GM15510 (cell line): ENCODE data around the gene HOMER2.

Source experiments
- POLR2A ChIP-seq: IDR thresholded peaks from 3 replicates; pipeline ENCODE4 v1.6.1; 2011; ENCODE audit warnings: borderline replicate concordance; ENCODE audit not compliant: insufficient read length; ENCODE audit errors: extremely low read depth

HOMER2 gene

DNA sequence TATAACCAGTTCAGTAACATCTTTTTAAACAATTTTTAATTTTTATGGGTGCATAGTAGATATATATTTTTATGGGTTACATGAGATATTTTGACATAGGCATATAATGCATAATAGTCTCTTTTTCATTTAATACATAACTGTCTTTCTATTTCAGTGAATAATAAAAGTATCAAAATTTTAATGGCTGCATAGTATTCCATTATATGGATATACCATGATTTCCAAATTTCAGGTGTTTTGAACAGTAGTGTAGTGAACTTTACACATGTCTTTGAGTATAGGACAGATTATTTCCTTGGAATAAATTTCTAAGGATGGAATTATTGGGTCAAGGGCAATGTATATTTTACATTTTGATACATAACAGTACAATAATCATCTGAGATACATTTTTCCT is 132.4 kb downstream of the HOMER2 start:
- TF ChIP-seq POLR2A, result no peak

DNA sequence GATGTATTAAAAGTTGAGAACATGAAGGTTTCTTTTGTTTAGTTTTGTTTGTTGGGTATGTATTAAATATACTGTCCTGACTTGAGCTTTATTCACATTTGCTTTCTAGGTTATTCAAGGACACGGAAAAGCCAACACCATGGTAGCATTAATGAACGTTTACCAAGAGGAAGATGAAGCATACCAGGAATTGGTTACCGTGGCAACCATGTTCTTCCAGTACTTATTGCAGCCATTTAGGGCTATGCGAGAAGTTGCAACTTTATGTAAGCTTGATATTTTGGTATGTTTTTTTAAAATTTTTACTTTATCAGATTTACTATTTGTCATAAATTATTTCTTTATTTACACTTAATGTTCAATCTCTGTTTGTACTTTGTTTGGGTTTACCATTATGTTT is 139.5 kb downstream of the HOMER2 start:
- TF ChIP-seq POLR2A, result no peak

DNA sequence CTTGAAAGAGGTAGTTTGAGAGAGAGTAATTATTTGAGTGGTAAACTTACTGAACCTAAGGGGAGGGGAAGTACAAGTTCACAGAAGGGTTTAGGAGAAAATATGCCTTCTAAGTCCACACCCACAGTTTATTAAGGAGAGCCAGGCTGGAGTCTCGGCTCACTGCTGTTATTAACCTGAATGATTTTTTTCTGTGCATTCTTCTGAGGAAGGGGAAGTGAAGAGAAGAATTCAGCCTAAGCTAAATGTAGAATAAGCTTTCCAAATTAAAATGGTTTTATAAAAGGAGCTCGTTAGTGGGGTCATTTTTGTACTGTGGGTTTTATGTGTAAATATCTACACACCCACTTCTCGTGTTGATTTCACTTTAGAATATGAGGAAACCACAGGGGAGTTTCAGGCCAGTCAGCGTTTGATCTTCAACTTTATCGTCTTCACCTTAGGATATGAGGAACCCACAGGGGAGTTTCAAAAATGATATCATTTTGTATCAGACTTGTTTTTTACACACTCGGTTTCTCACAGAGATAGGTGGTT is 141.6 kb downstream of the HOMER2 start:
- TF ChIP-seq POLR2A, result no peak

DNA sequence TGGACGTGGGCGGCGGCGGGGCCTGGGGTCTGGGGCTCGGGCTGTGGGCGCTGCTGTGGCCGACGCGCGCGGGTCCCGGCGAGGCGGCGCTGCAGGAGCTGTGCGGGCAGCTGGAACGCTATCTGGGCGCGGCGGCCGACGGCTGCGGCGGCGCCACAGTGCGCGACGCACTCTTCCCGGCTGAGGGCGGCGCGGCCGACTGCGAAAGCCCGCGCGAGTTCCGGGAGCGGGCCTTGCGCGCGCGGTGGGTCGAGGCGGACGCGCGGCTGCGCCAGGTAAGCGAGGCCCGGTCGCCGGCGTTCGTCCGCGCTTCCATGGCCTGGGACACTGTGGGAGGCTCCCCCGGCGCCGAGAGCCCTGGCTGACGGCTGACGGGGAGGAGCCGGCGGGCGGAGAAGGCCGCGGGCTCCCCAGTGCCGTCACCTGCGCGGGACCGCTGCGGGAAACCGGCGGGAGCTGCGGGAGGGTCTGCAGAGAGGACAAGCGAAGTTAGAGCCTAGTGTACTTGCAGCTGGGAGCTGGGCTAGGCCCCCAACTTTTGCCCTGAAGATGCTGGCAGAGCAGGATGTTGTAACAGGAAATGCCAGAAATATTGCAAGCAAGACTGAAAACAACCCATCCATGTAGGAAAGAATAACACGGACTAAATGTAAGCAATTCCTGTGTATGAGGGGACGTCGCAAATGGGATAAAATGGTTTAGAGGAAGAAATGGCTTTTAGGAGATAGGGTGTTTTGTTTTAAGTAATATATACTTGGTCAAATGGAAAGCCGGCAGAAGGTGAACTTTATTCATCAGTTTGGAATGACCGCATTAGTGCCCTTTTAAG is 142.2 kb downstream of the HOMER2 start:
- peak; percentile 26 for TF ChIP-seq POLR2A

DNA sequence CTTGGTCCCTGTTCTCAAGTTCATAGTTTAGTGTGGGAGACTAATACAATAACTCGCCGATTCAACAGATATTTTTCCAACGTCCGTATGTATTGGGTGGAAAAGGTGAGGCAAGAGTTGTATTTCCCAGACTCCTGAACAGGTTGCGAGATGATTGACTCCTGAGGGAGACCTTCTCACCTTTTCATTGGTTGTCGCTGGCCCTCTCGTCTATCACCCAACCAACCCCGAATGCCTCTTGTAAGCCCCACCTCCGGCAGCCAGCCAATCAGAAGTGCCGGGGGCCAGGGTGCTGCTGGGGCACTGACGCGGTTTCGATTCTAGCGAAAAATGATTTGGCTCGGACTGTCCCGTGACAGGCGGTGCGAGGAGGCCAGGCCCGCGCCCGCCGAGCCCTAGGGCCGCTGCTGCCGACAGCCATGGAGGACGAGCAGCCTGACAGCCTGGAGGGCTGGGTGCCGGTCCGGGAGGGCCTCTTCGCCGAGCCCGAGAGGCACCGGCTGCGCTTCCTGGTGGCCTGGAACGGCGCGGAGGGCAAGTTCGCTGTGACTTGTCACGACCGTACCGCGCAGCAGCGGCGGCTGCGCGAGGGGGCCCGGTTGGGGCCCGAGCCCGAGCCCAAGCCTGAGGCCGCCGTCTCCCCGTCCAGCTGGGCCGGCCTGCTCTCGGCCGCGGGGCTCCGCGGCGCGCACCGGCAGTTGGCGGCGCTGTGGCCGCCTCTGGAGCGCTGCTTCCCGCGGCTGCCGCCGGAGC is 143.0 kb downstream of the HOMER2 start, which contains the start of gene WHAMM:
Gene WHAMM (plus strand): TSS at position 321 of the 753 bp plus-strand sequence. CDS start 99 bp downstream, at position 420.
- peak; percentile 94 for TF ChIP-seq POLR2A

DNA sequence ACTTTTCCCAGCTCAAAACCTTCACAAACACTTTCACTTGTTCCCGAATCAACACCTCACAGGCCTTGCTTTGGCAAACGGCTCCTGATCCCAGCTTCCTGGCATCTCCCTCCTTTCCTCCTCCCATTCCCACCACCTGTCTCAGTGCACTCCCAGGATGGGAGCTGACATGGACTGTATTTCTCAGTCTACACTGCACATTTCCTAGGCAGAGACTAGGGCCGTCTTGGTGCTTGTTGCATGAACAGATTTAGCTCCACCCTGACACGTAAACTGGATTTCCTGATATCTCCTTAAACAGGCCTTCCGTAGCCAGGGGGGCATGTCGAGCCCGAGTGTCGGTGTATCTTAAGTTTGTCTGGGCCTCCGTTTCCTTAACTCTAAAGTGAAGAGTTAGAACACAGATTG is 143.9 kb downstream of the HOMER2 start:
- TF ChIP-seq POLR2A, result peak; percentile 26

DNA sequence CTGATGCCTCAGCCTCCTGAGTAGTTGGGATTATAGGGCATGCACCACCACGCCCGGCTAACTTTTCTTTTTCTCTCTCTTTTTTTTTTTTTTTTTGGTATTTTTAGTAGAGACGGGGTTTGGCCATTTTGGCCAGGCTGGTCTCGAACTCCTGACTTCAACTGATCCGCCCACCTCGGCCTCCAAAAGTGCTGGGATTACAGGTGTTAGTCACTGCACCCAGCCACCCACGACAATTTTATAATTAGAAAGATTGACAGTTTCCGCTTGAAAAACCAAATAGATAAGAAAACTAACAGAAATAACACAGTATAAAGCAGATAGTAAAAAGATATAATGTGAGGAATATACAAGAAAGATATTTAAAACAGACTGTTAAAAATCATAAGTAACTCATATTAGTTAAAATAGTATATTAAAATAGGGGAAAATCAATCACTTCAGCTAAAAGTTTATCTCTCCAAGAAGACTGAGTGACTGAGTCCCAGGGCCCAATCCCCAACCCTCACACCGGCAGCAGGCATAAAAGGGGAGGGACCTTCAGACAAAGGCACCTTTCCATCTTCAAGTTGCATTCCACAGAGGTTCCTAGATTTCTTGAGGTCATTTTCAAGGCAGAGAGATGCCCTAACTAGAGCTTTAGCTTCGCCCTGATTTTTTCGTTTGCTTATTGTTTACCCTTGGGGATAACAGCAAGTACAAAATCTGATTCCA is 144.4 kb downstream of the HOMER2 start:
- TF ChIP-seq POLR2A, result no peak

DNA sequence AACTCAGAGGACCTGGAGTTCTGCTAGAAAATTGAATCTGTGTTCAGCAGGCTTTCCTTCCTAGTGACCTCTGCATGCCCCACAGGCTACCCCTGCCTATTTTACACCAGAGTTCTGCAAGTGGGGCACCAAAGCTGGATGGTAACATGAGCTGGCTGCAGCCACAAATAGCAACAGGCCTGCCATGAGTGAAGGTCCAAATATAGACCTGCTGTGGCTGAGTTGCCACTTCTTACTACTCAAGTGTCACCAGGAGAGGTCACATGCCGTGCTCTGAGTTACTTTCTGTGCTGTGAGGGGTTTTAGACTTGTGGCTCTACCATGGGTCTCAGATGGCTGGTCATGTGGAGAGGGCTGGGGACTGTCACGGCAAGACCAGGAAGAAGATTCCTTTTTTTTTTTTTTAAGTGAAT is 146.5 kb downstream of the HOMER2 start, which contains the start of gene FSD2:
Gene FSD2 (minus strand): TSS at position 76 of the 413 bp plus-strand sequence. CDS start 18,679 bp downstream, outside the sequence.
- TF ChIP-seq POLR2A, result peak; percentile 26

DNA sequence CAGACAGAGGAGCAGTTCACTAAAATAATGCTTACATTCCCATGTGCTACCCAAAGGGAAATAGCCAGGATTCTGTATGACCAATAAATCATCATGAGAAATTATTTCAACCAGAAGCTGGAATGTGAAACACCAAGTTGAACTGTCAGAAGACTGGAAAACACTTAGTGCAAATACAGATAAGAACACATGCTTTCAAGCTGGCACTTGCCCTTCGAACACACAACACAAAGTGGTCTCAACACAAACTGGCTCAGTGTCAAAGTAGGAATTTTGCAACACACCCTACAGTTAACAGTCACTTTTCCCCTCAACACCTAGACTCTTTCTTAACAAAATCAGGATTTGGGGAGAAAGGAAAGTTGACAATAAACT is 148.0 kb downstream of the HOMER2 start:
- no peak for TF ChIP-seq POLR2A

DNA sequence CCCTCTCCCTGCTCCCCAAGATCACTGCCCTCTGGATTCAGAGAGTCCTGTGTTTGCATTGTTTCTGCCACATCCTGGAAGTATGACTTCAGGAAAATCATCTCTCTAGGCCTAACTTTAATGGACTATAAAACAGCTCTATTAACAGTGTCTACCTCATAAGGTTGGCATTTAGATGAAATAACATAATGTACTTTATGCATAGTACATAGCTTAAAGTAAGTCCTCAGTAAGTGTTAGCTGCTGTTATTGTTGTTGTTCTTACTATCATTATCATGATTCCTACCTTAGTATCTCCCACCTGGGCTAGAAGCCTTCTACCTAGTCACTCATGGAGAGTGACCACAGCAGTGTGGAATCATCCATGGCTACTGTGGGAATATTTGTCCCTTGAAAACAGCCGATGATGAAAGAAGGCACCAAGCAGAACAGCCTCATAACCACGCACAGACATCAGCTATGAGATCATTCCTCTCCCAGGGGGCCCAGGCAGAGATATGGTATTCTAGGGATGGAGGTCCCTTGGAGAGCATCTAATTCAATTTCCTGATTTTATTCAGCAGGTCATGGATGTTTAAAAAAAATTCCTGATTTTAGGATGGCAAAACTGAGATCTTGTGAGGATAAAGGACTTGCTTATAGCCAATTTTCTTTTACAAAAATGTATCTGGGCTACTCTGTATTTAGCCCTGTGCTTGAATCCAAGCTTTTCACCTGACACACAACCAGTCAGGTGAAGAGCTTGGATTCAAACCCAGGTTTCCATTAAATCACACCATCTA is 148.5 kb downstream of the HOMER2 start:
- TF ChIP-seq POLR2A, result no peak

DNA sequence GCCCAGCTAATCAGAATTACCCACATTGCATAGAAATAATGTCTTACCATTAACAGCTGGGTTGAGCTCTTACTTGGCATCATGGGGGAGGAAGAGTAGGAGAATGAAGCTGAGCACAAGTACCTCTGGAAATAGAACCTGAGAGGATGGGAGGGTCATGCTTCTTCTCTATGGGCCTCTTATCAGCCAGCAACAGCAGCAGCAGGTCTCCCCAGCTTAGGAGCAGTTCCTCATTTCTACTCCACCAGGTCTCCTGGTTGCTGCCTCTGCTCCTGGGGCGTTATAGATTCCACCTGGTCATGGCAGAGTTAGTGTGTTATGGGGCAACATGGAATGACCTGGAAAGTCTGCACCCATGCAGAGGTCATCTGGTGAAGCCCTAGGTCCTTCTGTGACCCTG is 150.0 kb downstream of the HOMER2 start:
- no peak for TF ChIP-seq POLR2A

DNA sequence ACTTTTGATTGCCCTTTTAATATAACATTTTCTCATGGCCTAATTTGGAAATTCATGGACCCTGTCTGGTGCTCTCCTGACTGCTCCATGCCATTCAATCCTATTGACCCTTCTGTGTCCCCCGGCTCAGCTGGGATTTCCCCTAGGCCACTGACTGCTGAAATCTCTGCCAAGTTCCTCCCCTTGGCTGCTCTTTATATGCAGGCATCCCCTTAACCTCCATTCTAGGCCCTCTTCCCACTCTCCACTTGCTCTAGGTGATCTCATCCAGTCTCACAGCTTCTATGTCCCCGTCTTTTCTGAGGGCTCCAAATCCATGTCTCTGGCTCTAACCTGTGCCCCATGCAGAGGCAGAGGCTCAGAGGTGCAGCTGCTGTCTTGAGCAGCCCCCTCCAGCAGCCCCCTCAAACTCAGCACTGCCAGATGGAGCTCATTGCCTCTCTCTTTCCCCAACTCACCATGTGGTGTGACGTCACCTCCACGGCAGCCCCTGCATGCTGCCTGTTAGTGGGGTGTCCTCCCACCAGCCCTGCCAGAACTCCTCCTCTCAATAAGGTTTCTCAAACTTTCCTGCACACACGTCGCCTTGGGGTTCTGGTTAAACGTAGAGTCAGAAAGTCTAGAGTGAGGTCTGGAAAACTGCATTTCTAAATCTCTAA is 153.2 kb downstream of the HOMER2 start:
- no peak for TF ChIP-seq POLR2A
